Activated naive CD8-positive, alpha-beta T cell treated with anti-CD3 and anti-CD28 coated beads, Interleukin-2, amount 10 ng/mL, durations not matched to agents 7 days and 5 days (primary cell): ENCODE measurements around the gene MAP1B. TPM values are rescaled to one million over a fixed set of nuclear protein-coding genes. Genes with fewer than 3 reads are reported as not detected.

Experiments used
- ATAC-seq: fragments of 150-1000 bp; cut with Tn5 transposase; one replicate; pipeline ENCODE4 v1.10.0; 2021; ENCODE audit warnings: low read depth, moderate library complexity
- POLR2A ChIA-PET: fragments of 350-600 bp; sonication (Branson Sonifier 250); formaldehyde crosslinking; loops from one replicate; lab custom pipeline; 2021; ENCODE audit warnings: antibody characterized with exemption; lab: Charles Lee
- DNase-seq: peaks from one replicate; pipeline ENCODE4 v3.0.0; 2021
- H3K27ac Mint-ChIP-seq: one replicate; pipeline ENCODE4 v1.8.0; 2022; ENCODE audit warnings: mild to moderate bottlenecking, mixed read lengths
- H3K27me3 Mint-ChIP-seq: one replicate; pipeline ENCODE4 v1.8.0; 2022; ENCODE audit warnings: mild to moderate bottlenecking, moderate library complexity, mixed read lengths
- H3K36me3 Mint-ChIP-seq: one replicate; pipeline ENCODE4 v1.8.0; 2021; ENCODE audit warnings: mild to moderate bottlenecking, mixed read lengths
- H3K4me1 Mint-ChIP-seq: one replicate; pipeline ENCODE4 v1.8.0; 2021; ENCODE audit warnings: mixed read lengths
- H3K4me3 Mint-ChIP-seq: one replicate; pipeline ENCODE4 v1.8.0; 2022; ENCODE audit warnings: mild to moderate bottlenecking, moderate library complexity, mixed read lengths
- H3K9me3 Mint-ChIP-seq: one replicate; pipeline ENCODE4 v1.8.0; 2021; ENCODE audit warnings: mixed read lengths
- total RNA-seq, 2 experiments: library from RNA; stranded (reverse); gene quantifications; one replicate each; pipeline ENCODE4 v1.2.3, GENCODE V29; 2021

Gene MAP1B
- total RNA-seq, 2 experiments from 2014 or later = not detected

DNA sequence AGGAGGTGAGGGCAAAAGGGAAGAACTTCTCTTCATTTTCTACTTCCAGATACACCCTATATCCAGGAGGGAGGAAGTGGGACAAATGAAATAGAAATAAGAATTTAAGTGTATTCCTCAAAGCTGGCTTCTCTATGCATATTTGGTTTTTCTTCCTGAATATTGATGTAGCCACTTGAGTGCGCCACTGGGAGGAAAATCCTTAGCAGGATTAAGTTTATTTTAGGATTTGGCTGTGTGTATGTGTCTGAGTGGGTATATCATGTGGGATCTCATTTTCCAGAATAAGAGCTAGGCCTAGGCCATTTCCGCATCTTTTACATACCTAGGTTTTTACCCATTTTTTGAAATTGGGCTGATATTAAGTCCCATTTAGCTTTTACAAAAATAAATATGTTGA is 42.5 kb downstream of the MAP1B start:
- Mint-ChIP-seq H3K27ac (no peak overlapping the region), H3K4me3 (no peak overlapping the region), H3K9me3 (no peaks in the 10 kb centered on the region), H3K27me3 (peaks cover 24% of the 10 kb centered on the region), H3K36me3 (no peaks in the 10 kb centered on the region), H3K4me1 (peaks cover 5% of the 10 kb centered on the region)
- ATAC-seq (no peak), DNase-seq (no peak)
- POLR2A ChIA-PET = no interaction called here

DNA sequence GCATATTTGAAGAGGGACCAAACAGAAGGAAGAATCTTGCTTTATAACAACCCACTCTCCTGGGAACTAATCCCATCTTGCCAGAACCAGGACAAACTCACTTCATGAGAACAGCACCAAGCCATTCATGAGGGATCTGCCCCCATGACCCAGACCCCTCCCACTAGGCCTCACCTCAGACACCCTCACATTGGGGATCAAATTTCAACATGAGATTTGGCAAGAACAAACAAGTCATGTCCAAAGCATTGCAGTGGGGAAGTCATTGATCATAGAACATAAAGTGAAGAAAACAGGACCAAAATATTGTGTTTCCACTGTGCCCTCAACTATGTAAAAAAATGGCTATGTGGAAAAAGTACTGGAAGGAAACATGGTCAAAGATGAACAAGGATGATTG is 43.9 kb downstream of the MAP1B start:
- H3K27ac Mint-ChIP-seq = no peak overlapping the region
- POLR2A ChIA-PET = no interaction called here
- H3K36me3 Mint-ChIP-seq = no peaks in the 10 kb centered on the region
- DNase-seq (no peak), ATAC-seq (no peak)
- no peak overlapping the region for H3K4me3 Mint-ChIP-seq
- H3K27me3 Mint-ChIP-seq = peaks cover 22% of the 10 kb centered on the region
- peaks cover 5% of the 10 kb centered on the region for H3K4me1 Mint-ChIP-seq
- no peaks in the 10 kb centered on the region for H3K9me3 Mint-ChIP-seq

DNA sequence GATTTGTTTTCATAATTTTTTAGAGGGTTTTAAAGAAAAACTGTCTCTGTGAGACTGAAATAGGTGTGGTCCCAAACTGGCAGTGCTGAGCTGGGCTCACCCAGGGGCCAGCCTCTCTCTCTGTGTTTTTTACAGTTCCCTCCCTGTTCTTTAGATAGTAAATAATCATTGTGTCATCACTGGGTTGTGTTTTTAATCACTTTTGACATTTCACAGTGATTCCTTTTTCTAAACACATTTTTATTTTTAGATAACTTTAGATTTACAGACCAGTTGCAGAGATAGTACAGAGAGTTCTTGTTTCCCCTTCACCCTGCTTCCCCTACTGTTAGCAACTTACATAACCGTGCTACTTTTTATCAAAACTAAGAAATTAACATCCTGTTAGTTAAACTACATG is 44.4 kb downstream of the MAP1B start:
- Mint-ChIP-seq H3K4me3 (no peak overlapping the region), H3K4me1 (peaks cover 5% of the 10 kb centered on the region), H3K27me3 (peaks cover 23% of the 10 kb centered on the region), H3K27ac (no peak overlapping the region), H3K36me3 (no peaks in the 10 kb centered on the region), H3K9me3 (no peaks in the 10 kb centered on the region)
- POLR2A ChIA-PET = no interaction called here
- DNase-seq (no peak), ATAC-seq (no peak)

DNA sequence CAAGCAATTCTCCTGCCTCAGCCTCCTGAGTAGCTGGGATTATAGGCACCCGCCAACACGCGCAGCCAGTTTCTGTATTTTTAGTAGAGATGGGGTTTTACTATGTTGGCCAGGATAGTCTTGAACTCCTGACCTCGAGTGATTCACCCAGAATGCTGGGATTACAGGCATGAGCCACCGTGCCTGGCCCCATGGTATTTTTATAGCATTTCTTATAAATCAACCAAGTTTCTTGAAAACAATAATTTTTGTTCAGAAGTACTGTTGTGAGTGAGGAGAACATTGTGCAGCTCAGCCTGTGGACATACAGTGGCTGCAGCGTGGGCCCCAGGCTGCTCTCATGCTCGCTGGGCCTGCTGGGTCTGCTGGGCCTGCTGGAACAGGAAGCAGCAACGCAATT is 45.3 kb downstream of the MAP1B start:
- Mint-ChIP-seq H3K36me3 (no peaks in the 10 kb centered on the region), H3K27ac (no peak overlapping the region), H3K9me3 (no peaks in the 10 kb centered on the region), H3K27me3 (peaks cover 20% of the 10 kb centered on the region), H3K4me3 (no peak overlapping the region), H3K4me1 (peaks cover 5% of the 10 kb centered on the region)
- ATAC-seq (no peak), DNase-seq (no peak)
- POLR2A ChIA-PET = no interaction called here

DNA sequence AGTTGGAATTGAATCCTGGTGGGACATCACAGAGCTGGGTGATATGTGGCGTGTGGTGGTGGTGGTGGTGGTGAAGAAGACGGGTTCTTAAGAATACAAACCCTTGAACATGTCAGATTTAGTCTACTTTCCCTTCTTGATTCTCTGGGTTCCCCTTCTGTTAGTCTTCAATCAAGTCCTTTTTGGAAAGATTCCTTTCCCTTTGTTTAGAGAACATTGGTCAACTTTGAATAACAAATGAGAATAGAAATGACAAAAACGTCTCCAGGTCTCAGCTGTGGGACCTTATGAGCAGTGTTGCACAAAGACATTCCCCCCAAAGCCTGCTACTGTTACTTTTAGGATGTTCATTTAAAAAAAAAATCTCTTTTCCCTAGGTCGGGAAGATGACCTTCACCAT is 46.3 kb downstream of the MAP1B start:
- Mint-ChIP-seq H3K36me3 (no peaks in the 10 kb centered on the region), H3K4me3 (no peak overlapping the region), H3K9me3 (no peaks in the 10 kb centered on the region), H3K27me3 (peaks cover 18% of the 10 kb centered on the region), H3K4me1 (peaks cover 3% of the 10 kb centered on the region), H3K27ac (no peak overlapping the region)
- DNase-seq (no peak), ATAC-seq (no peak)
- POLR2A ChIA-PET = no interaction called here

DNA sequence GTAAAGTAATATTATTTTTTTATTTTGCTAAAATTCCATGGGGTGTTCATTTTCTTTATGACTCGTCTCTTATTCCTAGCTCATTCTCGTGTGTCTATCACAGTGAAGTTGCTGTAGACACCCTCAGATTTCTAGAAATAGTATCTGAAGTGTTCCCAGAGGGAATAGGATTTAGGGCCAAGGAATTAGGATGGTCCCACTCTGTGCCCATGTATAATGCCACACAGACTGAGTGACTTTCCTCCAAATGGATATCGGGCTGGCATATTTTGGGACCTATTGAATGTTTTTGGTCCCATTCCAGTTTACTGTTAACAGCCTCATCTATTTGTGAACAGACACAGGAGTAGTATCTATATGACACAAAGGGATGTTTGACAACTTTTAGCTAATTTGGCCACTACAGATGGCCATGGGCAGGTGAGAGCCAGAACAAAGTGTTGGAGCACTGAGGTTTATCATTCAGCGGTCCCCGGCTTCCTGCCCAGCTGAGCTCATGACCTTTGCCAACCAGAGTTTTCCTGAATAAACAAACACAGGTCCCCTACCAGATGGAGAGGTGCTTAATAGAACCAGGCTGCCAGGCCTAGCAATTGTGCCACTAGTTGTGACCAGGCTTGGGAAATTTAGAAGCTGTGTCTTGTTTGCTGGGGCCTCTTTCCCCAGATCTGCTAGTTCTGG is 46.9 kb downstream of the MAP1B start:
- no peak overlapping the region for H3K4me3 Mint-ChIP-seq
- peaks cover 3% of the 10 kb centered on the region for H3K4me1 Mint-ChIP-seq
- no peaks in the 10 kb centered on the region for H3K36me3 Mint-ChIP-seq
- H3K27ac Mint-ChIP-seq = no peak overlapping the region
- H3K27me3 Mint-ChIP-seq = peaks cover 16% of the 10 kb centered on the region
- DNase-seq (no peak), ATAC-seq (no peak)
- POLR2A ChIA-PET = no interaction called here
- no peaks in the 10 kb centered on the region for H3K9me3 Mint-ChIP-seq

DNA sequence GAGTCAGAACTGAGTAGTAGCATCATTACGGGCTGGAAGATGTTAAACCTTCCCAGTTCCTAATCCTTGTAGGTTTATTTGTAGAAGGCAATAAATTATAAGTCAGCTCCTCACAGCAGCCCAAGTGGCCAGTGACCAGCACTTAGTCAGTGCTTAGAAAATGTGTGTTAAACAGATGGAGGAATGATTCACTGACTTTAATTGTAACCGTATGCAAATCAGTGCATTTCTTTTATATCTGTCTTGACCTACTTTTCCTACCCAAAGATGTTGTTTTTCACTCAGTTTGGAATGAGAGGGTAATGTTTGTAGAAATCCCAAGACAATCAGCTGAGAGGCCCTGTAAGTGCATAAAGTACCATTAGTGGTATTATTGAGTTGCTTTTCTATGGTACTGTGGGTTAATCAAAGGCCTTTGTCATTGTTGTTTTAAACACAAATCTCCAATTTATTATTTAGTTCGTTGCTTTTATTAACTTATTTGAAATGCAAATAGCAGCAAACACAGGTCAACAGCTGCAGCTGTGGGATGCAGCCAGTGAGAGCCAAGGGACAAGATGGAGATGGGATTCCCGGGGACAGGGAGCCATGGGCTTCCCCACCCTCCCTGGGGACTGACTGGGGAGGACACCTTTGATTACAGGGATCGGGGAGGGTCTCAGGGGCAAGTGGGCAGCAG is 49.8 kb downstream of the MAP1B start:
- Mint-ChIP-seq H3K36me3 (no peaks in the 10 kb centered on the region), H3K4me1 (no peaks in the 10 kb centered on the region), H3K9me3 (no peaks in the 10 kb centered on the region), H3K4me3 (no peak overlapping the region), H3K27ac (no peak overlapping the region), H3K27me3 (peaks cover 6% of the 10 kb centered on the region)
- POLR2A ChIA-PET = no interaction called here
- DNase-seq (no peak), ATAC-seq (no peak)

DNA sequence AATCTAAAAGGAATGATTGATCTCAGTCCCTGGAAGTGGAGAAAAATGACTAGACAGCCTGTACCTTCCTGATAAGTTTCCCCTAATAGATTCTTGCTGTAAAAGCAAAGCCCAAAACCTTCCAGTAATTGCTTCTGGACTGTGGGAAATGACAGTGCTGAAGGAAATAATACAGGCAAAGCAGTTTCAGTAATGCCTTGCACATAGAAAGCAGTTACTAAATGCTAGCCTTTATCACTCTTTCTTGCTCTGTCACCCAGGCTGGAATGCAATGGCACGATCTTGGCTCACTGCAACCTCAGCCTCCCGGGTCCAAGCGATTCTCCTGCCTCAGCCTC is 50.3 kb downstream of the MAP1B start:
- H3K36me3 Mint-ChIP-seq = no peaks in the 10 kb centered on the region
- H3K4me1 Mint-ChIP-seq = no peaks in the 10 kb centered on the region
- H3K9me3 Mint-ChIP-seq = no peaks in the 10 kb centered on the region
- no peak overlapping the region for H3K27ac Mint-ChIP-seq
- no peak overlapping the region for H3K4me3 Mint-ChIP-seq
- DNase-seq (no peak), ATAC-seq (no peak)
- POLR2A ChIA-PET = no interaction called here
- peaks cover 6% of the 10 kb centered on the region for H3K27me3 Mint-ChIP-seq

DNA sequence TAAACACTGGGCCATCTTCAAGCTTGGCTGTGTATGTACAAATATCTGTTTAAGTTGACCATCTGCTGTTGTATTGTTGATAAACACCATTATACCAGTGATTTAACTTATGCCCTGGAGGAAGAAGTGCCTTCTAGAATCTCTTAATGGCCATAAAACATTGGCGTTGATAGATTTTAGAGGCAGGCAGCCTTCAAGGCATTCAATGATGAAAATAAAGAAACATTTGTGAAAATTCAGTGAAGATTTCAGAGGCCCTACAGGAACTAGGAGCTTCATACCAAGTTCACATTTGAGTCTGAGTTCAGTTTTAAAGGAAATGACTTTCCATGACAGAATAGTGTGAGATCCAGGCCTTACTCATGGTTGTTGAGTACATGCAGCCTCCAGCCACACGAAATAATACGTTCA is 52.2 kb downstream of the MAP1B start:
- no peaks in the 10 kb centered on the region for H3K36me3 Mint-ChIP-seq
- POLR2A ChIA-PET = no interaction called here
- H3K9me3 Mint-ChIP-seq = no peaks in the 10 kb centered on the region
- no peak overlapping the region for H3K27ac Mint-ChIP-seq
- DNase-seq (no peak), ATAC-seq (no peak)
- no peaks in the 10 kb centered on the region for H3K4me1 Mint-ChIP-seq
- H3K4me3 Mint-ChIP-seq = no peak overlapping the region
- H3K27me3 Mint-ChIP-seq = peaks cover 16% of the 10 kb centered on the region

DNA sequence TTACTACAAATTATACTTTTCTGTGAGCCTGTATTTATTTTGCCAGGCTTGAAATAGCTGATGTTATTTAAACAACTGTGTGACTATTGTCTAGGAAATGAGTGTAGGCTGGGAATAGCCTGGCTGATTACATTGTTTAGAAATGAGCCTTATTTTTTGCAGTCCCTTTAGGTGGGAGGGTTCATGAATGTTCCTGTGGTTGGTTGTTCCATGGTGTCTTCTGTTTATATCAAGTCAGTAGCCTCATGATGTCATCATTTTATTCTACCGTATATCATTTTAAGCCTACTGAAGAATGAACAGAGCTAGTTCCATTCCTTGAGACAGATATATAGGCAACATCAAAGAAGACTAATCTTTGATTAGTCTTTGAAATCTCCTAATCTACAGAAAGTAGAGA is 53.1 kb downstream of the MAP1B start:
- POLR2A ChIA-PET = no interaction called here
- no peak for ATAC-seq
- no peak overlapping the region for H3K4me3 Mint-ChIP-seq
- no peaks in the 10 kb centered on the region for H3K4me1 Mint-ChIP-seq
- no peak for DNase-seq
- H3K36me3 Mint-ChIP-seq = no peaks in the 10 kb centered on the region
- no peaks in the 10 kb centered on the region for H3K9me3 Mint-ChIP-seq
- H3K27me3 Mint-ChIP-seq = peaks cover 18% of the 10 kb centered on the region
- no peak overlapping the region for H3K27ac Mint-ChIP-seq

DNA sequence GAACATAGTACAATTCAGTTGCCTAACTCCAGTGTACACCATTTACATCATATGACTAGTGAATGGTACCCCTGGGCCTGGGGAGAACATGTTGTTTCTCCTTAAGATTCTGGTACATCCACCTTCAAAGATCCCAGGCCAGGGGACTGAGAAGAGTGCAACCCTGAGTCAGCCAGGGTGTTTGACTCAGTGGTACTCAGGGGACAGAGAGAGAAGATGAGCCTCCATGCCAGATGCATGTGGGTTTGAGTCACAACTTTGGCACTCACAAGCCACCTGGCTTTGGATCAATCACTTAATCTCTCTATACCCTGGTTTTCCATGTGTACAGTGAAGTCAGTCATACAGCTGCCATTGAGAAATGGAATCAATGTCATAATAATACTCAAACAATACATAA is 53.7 kb downstream of the MAP1B start:
- no peak overlapping the region for H3K27ac Mint-ChIP-seq
- no peak for ATAC-seq
- DNase-seq = no peak
- no peaks in the 10 kb centered on the region for H3K4me1 Mint-ChIP-seq
- POLR2A ChIA-PET = no interaction called here
- no peak overlapping the region for H3K4me3 Mint-ChIP-seq
- no peaks in the 10 kb centered on the region for H3K9me3 Mint-ChIP-seq
- H3K36me3 Mint-ChIP-seq = no peaks in the 10 kb centered on the region
- peaks cover 19% of the 10 kb centered on the region for H3K27me3 Mint-ChIP-seq

DNA sequence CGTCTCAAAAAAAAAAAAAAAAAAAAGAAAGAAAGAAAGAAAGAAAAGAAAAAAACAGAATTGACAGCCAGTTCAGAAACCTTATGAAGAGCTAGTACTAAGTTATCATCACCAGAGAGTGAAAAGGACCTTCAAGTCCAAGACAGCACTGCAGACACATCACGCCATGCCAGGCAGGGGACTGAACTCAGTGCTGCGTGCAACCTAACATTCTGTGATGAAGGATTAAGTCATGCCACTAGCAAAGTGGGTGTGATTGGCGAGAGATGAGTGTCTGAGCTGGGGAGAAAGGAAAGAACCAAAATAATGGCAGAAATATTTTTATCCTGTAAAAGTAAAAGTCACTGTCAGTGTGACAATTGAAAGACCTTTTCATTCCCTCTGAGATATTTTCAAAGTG is 54.7 kb downstream of the MAP1B start:
- Mint-ChIP-seq H3K27ac (no peak overlapping the region), H3K4me3 (no peak overlapping the region), H3K36me3 (no peaks in the 10 kb centered on the region), H3K4me1 (peaks cover 3% of the 10 kb centered on the region), H3K27me3 (peaks cover 26% of the 10 kb centered on the region), H3K9me3 (no peaks in the 10 kb centered on the region)
- POLR2A ChIA-PET = no interaction called here
- ATAC-seq (no peak), DNase-seq (no peak)

DNA sequence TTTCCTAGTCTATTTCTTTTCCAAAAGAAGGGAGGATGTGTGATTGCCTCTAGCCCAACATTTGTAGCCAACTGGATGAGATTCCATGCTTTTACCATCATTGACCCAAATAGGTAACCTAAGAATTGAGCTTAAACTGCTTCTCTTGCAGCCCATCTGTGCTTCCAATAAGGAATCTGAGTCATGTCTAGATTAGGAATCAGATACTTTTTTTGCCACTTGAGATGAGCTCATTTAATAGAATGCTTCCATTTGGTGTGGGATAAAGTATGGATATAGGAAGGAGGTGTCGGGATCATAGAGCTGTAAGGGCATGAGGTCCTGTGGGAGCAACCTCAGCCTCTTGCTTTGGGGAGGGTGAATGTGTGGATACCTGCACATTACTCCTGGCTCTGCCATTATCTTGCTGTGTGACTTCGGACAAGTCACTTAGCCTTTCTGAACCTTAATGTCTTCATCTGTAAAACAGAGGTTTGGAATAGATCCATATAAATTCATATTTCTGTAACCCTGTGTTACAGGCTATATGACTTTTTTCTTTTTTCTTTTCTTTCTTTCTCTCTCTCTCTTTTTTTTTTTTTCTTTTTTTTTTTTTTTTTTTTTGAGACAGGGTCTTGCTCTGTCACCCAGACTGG is 56.2 kb downstream of the MAP1B start:
- H3K27me3 Mint-ChIP-seq = peaks cover 31% of the 10 kb centered on the region
- no peak overlapping the region for H3K4me3 Mint-ChIP-seq
- H3K27ac Mint-ChIP-seq = no peak overlapping the region
- H3K36me3 Mint-ChIP-seq = no peaks in the 10 kb centered on the region
- ATAC-seq (no peak), DNase-seq (no peak)
- POLR2A ChIA-PET = no interaction called here
- H3K9me3 Mint-ChIP-seq = no peaks in the 10 kb centered on the region
- H3K4me1 Mint-ChIP-seq = peaks cover 3% of the 10 kb centered on the region
